Spleen (tissue), 11 donors: Measurements from ENCODE around the gene IPCEF1. TPM values are rescaled to one million over a fixed set of nuclear protein-coding genes. Genes with fewer than 3 reads are reported as not detected.

Experiments
- DNase-seq: peaks from one replicate; pipeline ENCODE4 v3.0.0-alpha.2; 2020
- H3K27ac ChIP-seq, 8 donors: fragments of 200-600 bp; sonication (generic) in 7 of 8; 1 replicate in 4 of 8; 2 replicates in 4 of 8; pipeline versions ENCODE4 v1.5.0 to v1.8.0; 2016 to 2021; ENCODE audit warnings: inconsistent platforms in 4 of 8, mild to moderate bottlenecking in 4 of 8, moderate library complexity in 1 of 8
- H3K27me3 ChIP-seq, 7 donors: fragments of 200-600 bp; sonication (generic) in 6 of 7; replicated peaks in 1 of 7; 1 replicate in 4 of 7; 2 replicates in 3 of 7; pipeline versions ENCODE4 v1.5.0 to v1.8.0; 2016 to 2021; ENCODE audit warnings: inconsistent platforms in 3 of 7, mild to moderate bottlenecking in 1 of 7
- H3K36me3 ChIP-seq, 6 donors: fragments of 200-600 bp; sonication (generic) in 5 of 6; 1 replicate in 4 of 6; 2 replicates in 2 of 6; pipeline versions ENCODE4 v1.5.0 to v1.8.0; 2016 to 2021; ENCODE audit warnings: inconsistent platforms in 2 of 6
- H3K4me1 ChIP-seq, 6 donors: fragments of 200-600 bp; sonication (generic) in 5 of 6; 1 replicate in 3 of 6; 2 replicates in 3 of 6; pipeline versions ENCODE4 v1.5.0 to v1.8.0; 2016 to 2021; ENCODE audit warnings: inconsistent platforms in 3 of 6
- H3K4me3 ChIP-seq, 8 donors: fragments of 200-600 bp; sonication (generic) in 7 of 8; 1 replicate in 4 of 8; 2 replicates in 4 of 8; pipeline versions ENCODE4 v1.5.0 to v1.8.0; 2016 to 2021; ENCODE audit warnings: inconsistent platforms in 4 of 8, mild to moderate bottlenecking in 4 of 8, moderate library complexity in 2 of 8
- H3K9me3 ChIP-seq, 8 donors: fragments of 200-600 bp; sonication (generic) in 7 of 8; 1 replicate in 4 of 8; 2 replicates in 4 of 8; pipeline versions ENCODE4 v1.5.0 to v1.8.0; 2016 to 2021; ENCODE audit warnings: inconsistent platforms in 4 of 8
- CTCF ChIP-seq, 11 experiments: fragments of 200-600 bp in 7 of 11; fragments of 450-650 bp in 4 of 11; sonication (generic) in 4 of 11; IDR thresholded peaks in 8 of 11; conservative IDR thresholded peaks in 3 of 11; 1 replicate in 7 of 11; 2 replicates in 4 of 11; pipeline versions ENCODE4 v1.4.0 to v1.8.0; 2016 to 2021; ENCODE audit warnings: antibody characterized with exemption in 11 of 11, inconsistent platforms in 4 of 11, mild to moderate bottlenecking in 1 of 11
- POLR2A ChIP-seq, 3 donors: fragments of 450-650 bp; IDR thresholded peaks; one replicate each; pipeline ENCODE4 v1.5.1; 2017; ENCODE audit warnings: antibody characterized with exemption in 3 of 3, mild to moderate bottlenecking in 1 of 3
- POLR2AphosphoS5 ChIP-seq, 3 donors: sonication (generic); formaldehyde crosslinking; IDR thresholded peaks; one replicate each; pipeline ENCODE4 v1.5.1; 2017; ENCODE audit warnings: antibody characterized with exemption in 3 of 3
- WGBS, 5 donors: extraction: QIAGEN DNeasy Blood & Tissue Kit in 3 of 5; methylation state at CpG; one replicate each; pipeline versions ENCODE4 v1.1.5 to v1.1.7; 2013 to 2018; 5-methylcytosine and 5-hydroxymethylcytosine counted together
- intact Hi-C: fragments of 100-400 bp; cut with DNase I; formaldehyde crosslinking; loops from one replicate; pipeline ENCODE4 v1.15.0; 2023; ENCODE audit warnings: low total_unique reads
- polyA plus RNA-seq, 3 donors: library from polyadenylated mRNA; stranded (reverse); fragments of 200-250 nt; gene quantifications; one replicate each; pipeline ENCODE4 v1.2.1, GENCODE V29; 2013
- total RNA-seq, 7 donors: library from RNA; depleted of rRNA in 3 of 7; stranded (reverse); fragments of >200 nt in 3 of 7; fragmentation: NEBNext Ultra II Directional in 4 of 7; extraction: Animal tissue kit (Norgen Biotek cat#: 25700) in 4 of 7; gene quantifications; one replicate each; pipeline versions ENCODE4 v1.1.0 to v1.2.1, GENCODE V29; 2016 to 2021
- donor health status: healthy with polysubstance abuse.
- donor health status: DM: no; HTN: no; CAD: no; lungs with moderate emphysema.
- donor health status: DM: no; HTN: no; CAD: no.
- donor health status: Bipolar disorder and iron deficiency.
- donor health status: healthy.
- donor health status: DM: no; HTN: no; CAD: no.
- donor health status: DM: yes; HTN: yes; CAD: no.

IPCEF1 gene
- total and polyA plus RNA-seq, 10 donors = 1.4 to 32.2 (median 26.2) TPM

GRCh38 chr6:154284313-154284853 lies 72.2 kb downstream of the IPCEF1 start:
- intact Hi-C loops = no loop called here
- whole genome bisulfite sequencing, 5 donors = 88 to 98% (median 94%) methylated on average over 7 of the region's 7 CpGs

GRCh38 chr6:154280521-154280920 lies 76.1 kb downstream of the IPCEF1 start:
- TF ChIP-seq POLR2AphosphoS5 (IDR thresholded peaks at IDR 0.05) (no peak), CTCF (IDR thresholded peaks at IDR 0.05 in 8 of 11, conservative IDR thresholded peaks at IDR 0.05 in 3 of 11) (no peak), POLR2A (IDR thresholded peaks at IDR 0.05) (no peak)
- 39 to 69% (median 63%) methylated on average over 2 of the region's 2 CpGs for WGBS, 5 donors
- Histone ChIP-seq H3K36me3 (no peaks in the 10 kb centered on the region), H3K27ac (no peak overlapping the region), H3K9me3 (peaks cover 0 to 7% (median 2%) of the 10 kb centered on the region in 8 donors), H3K4me3 (no peak overlapping the region), H3K4me1 (peaks cover 0 to 23% (median 14%) of the 10 kb centered on the region in 6 donors), H3K27me3 (no peaks in the 10 kb centered on the region)
- DNase-seq = no peak
- intact Hi-C loops = no loop called here

More at GRCh38 chr6:154284313-154284853, 72.2 kb downstream of the IPCEF1 start:
- H3K4me3 ChIP-seq = no peak overlapping the region
- peaks cover 0 to 5% (median 0%) of the 10 kb centered on the region in 6 donors for H3K36me3 ChIP-seq
- H3K27me3 ChIP-seq = no peaks in the 10 kb centered on the region
- TF ChIP-seq CTCF (IDR thresholded peaks at IDR 0.05 in 8 of 11, conservative IDR thresholded peaks at IDR 0.05 in 3 of 11) (no peak), POLR2AphosphoS5 (IDR thresholded peaks at IDR 0.05) (no peak), POLR2A (IDR thresholded peaks at IDR 0.05) (no peak)
- H3K9me3 ChIP-seq = peaks cover 0 to 7% (median 2%) of the 10 kb centered on the region in 8 donors
- no peak overlapping the region for H3K27ac ChIP-seq
- H3K4me1 ChIP-seq = peaks cover 0 to 8% (median 0%) of the 10 kb centered on the region in 6 donors
- no peak for DNase-seq

- Histone ChIP-seq H3K36me3 (no peaks in the 10 kb centered on the region), H3K27ac (peak overlapping the region in 1 of 8 donors; percentile 11), H3K4me1 (peaks cover 0 to 21% (median 14%) of the 10 kb centered on the region in 6 donors), H3K4me3 (peak overlapping the region in 2 of 8 donors; percentile 10 to 48), H3K27me3 (no peaks in the 10 kb centered on the region), H3K9me3 (no peaks in the 10 kb centered on the region)
- intact Hi-C loops = loop anchor here (5.0 kb wide), 1 partner anchor 120 kb away; no protein-coding TSS in a partner anchor
- WGBS, 5 donors = 31 to 42% (median 32%) methylated on average over 7 of the region's 7 CpGs
- TF ChIP-seq POLR2AphosphoS5 (IDR thresholded peaks at IDR 0.05) (no peak), POLR2A (IDR thresholded peaks at IDR 0.05) (no peak), CTCF (IDR thresholded peaks at IDR 0.05 in 8 of 11, conservative IDR thresholded peaks at IDR 0.05 in 3 of 11) (peak in 1 of 11 experiments; percentile 11)
- DNase-seq = no peak
Observed at GRCh38 chr6:154277629-154278017, 79.0 kb downstream of the IPCEF1 start.

GRCh38 chr6:154276810-154277628 lies 79.6 kb downstream of the IPCEF1 start:
- Histone ChIP-seq H3K4me3 (peak overlapping the region in 2 of 8 donors; percentile 10 to 48), H3K4me1 (peaks cover 0 to 21% (median 14%) of the 10 kb centered on the region in 6 donors), H3K27me3 (no peaks in the 10 kb centered on the region), H3K36me3 (no peaks in the 10 kb centered on the region), H3K9me3 (no peaks in the 10 kb centered on the region), H3K27ac (peak overlapping the region in 1 of 8 donors; percentile 11)
- TF ChIP-seq CTCF (IDR thresholded peaks at IDR 0.05 in 8 of 11, conservative IDR thresholded peaks at IDR 0.05 in 3 of 11) = peak; percentile 24 to 78 (median 61)
- no peak for TF ChIP-seq POLR2AphosphoS5 (IDR thresholded peaks at IDR 0.05)
- WGBS, 5 donors = 36 to 49% (median 40%) methylated on average over 11 of the region's 11 CpGs
- intact Hi-C loops = loop anchor here (5.0 kb wide), 1 partner anchor 120 kb away; no protein-coding TSS in a partner anchor
- DNase-seq = no peak
